ENCODE results near the gene CXCR3.
A peak's percentile ranks its signal among the peaks of the same experiment; 100 is the strongest.

CXCR3 gene

DNA sequence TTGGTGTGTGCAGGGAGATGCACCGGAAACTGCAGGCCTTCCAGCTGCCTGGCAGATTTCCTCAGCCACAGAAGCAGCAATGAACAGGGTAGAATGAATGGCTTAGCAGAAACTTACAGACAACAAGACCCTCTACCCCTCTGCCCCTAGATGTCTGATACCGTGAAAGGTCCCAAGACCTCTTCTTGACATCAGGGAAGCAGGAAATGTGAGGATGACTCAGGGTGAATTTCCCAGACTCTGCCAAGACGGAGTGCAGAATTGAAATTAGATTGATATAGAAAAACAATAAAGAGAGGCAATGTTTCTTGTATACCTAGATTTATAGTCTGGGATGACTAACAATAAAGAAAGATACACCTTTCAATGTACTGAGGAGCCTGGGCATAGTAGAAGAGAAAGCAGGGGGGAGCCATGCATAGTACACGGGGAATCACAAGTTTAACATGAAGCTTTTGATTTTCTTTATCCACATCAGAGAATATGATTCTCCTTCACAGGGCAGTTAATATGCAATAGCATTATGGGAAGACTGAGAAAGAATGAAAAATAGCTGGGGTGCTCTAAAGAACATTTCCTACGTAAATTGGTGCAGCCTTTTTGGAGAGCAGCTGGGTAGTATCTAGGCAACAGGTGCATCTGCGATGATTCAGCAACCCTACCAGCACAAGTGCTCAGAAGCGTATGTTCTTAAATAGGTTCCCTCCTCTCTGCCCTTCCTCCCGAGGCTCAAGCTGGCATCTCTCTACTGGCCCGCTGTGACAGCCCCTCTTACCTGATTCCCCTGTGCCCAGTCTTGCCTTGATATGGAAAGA lies 18.3 kb upstream of the CXCR3 start:
- no peak for DNase-seq

DNA sequence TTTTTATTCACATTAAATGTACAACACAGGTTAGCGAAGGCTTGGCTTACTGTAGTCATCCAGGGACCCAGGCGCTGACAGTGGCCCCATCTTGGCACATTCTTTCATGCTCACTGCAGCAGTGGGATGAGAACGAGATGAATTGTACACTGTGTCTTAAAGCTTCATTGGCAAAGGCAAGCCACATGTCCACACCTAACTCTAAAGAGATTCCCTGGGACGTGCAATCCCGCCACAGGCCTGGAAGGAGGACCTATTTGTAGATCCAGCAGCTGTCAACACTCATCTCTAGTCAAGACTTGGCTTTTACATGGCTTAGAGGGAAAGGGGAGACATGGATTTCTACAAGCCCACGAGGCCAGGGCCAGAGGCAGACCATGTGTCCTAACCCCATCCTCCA lies 16.1 kb upstream of the CXCR3 start:
- no peak for DNase-seq

DNA sequence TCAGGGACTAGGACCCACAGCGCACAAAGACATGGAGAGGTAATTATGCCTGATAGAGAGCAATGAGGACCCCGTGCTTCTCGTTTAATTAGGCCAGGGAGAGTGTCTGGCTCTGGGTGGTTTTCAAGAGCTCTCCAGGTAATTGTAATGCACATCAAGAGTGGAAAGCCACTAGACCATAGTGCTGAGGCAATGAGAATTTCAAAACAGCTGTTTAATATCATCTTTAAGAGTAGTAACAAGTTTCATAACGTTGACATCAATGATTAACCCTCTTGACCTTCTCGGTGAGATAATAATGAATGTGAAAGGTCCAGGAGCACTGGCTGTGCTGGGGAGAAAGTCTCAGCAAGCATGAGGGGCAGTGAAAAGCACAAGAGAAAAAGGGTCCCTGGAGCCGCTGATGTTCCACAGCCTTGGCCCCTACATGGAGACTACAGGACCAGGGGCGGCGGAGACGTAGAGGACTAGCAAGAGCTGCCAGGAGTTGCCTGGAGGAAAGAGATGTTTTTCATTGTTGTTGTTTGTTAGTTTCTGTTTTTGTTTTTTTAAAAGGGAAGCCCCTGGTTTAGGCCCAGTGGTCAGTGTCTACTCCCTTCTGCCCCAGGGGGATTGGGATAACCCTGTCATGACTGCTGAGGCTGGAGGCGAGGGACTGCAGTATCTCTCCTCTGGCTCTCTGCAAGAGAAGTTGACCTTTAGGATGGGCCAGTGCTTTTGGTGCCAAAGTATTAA lies 14.8 kb upstream of the CXCR3 start:
- DNase-seq = no peak

DNA sequence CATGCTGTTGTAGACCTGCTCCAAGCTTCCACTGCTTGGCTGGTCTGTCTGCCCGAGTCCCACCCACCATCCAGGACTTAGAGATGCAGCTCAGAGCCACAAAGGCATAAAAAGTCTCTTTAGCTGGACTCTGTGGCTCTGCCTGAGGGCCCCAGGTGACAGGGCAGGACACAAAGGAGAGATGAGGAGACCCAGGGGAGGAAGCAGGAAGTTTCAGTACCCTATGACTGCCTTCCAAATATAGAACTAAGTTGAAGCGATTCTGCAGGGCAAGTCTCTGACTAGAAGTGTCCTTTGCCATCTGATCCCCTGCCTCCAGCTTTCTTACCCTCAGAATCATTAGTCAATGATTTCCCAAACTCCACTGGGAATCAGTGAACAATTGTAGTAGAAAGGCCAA lies 11.2 kb upstream of the CXCR3 start:
- DNase-seq = no peak

DNA sequence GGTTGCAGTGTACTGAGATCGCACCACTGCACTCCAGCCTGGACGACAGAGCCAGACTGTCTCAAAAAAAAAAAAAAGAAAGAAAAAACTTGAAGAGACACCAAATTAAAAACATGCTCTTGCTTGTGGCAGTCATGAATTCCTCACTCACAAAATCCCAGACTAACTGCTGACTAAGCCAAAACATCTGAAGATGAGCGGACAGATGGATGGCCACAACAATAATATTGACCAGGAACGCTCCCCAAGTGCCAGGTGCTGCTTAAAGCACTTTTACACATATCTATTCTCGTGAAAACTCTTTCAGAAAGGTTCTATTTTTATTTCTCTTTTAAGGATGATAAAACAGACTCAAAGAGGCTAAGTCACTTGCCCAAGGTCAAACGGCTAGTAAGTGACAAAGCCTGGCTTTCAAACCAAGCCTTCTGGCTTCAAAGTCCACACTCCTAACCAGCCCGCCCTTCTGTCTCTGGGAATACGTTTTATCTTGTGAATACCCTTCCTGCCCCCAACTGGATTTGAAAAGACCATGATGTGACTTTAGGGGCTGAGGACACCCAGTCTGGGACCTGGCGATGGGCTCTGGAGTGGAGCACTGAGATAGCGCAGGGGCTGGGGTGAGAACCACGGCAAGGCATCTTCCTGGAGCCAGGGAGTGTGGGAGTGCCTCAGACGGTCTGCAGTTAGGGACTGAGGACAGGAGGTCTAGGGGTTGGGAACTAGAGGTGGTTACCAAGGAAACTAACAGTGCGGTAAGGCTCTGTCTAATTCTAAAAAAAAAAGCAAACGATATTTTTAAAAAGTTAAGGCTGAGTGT lies 9.5 kb upstream of the CXCR3 start:
- DNase-seq = no peak

DNA sequence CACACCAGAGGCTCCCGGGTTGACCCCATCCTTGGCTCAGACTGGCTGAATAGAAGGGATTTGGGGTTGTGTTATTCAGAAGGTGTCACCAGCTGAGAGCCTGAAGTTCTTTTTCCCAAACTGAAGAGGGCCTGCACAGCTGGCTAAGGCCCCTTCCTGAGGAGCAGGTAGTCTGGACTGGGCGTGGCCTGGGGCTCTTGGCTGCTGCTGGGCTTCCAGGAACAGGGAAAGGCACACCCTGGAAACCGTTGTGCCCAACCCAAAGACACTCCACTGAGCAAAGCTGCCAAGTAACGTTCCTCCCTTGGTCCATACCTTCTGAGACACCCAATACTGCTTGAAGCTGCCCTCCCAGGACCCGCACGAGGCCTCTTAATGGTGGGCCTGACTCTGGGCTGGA lies 8.3 kb upstream of the CXCR3 start:
- no peak for DNase-seq

DNA sequence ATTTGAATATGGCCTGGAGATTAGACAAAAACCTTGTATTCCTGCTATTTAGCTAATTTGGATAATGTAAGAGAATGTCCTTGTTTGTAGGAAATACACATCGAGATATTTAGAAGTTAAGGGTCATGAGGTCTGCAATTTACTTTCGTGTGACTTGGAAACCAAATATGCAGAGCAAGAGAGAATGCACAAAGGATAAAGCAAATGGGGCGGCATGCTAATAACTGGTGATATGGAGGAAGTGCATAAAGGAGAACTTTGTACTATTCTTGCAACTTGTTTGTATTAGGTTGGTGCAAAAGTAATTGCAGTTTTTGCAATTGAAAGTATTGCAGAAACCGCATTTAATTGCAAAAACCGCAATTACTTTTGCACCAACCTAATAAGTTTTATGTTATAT lies 7.2 kb upstream of the CXCR3 start:
- DNase-seq = no peak

DNA sequence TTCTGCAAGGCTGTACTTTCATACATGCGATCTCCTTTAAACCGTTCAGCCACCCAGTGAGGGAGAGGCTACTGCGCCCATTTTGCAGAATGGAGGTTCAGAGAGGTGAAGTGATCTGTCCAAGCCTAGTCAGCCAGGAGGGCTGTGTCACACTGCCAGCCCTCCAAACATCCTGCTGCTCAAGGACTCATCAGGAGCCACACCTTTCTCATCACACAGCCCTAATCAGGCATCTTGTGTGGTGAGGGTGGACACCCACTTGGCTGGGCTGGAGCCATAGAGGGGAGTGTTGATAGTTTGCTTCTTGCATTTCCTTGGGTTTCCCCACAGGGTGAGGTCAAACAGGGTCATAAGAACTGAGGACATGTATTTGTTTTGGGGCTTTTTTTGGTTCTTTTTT lies 5.4 kb upstream of the CXCR3 start:
- peak; percentile 78 for DNase-seq

DNA sequence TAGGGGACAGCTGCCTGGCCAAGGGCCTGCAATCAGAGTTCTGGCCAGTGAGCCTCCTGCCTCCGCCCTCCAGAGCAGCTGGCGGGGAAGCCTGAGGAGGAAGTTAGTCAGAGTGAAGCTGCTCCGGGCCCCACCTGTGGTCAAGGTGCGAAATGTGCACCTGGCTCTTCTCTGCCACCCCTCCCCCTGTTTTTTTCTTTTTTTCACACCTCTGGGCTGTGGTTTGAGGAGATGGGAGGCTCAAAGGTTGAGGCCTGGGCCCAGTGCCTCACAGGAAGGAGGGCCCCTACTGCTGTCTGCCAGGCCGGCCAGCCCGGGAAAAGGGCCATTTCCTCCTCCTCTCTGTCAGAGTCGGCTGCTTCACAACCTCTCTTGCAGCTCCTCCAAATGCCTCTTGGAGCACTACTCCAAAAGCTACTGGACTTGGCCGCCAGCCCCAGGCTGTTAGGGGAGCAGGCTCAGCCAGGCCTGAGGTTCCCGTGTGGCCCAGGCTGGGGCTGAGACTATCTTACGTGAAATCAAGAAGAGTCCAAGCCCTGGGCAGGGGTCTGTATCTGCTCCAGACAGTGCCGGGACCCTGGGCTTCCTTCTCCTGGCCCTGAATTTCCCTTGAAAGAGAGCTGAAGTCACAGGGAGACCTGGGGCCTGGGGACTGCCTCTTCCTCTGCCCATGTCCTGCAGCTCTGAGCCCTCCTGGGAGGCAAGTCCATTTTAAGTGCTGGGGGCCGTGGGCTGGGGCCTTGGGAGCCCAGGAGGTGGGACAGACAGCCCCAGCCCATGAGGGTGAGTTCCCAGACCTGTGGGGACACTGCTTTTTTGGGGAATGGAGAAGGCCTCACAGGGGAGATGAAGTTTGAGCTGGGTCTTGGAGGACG lies 4.5 kb upstream of the CXCR3 start:
- peak; percentile 73 for DNase-seq

DNA sequence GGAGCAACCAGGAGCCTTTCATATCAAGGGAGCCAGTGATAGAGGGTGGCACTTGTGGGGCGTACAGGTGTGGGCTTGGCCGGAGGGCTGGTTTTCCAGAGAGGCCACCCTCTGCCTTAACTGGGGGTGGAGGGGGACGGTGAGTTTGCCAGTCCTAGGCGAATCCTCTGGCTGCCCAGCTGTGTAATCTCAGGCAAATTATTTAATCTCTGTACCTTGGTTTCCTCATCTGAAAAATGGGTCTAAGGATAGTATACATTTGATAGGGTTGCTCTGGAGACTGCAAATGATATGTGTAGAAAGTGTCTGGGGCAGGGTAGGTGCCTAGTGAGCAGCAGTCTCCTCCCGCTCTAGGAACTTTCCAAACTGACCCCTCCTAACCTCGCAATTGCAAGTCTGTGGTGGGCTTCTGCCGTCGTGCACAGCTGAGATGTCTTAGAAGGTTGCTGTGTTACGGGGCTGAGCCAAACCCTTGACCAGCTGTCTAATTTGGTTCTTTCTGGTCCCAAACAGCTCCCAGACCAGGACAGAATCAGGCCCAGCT lies 3.8 kb upstream of the CXCR3 start:
- no peak for DNase-seq

DNA sequence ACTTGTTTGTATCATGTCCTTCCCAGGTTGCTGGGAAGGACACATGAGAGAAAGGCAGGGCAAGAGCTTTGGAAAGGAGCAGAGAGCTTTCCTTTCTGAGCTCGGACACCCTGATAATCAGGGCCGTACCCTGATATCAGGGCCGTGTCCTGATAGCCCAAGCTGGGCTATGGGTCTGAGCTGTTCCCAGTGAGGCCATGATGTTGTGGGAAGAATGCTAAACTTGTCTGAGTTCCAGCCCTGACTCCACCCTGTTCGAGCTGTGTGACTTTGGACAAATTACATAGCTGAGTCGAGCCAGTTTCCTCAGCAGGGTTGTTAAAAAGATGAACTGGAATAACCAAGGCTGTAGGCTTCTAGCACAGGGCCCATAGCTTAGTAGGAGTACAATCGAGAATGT lies 3.3 kb upstream of the CXCR3 start:
- DNase-seq = no peak

DNA sequence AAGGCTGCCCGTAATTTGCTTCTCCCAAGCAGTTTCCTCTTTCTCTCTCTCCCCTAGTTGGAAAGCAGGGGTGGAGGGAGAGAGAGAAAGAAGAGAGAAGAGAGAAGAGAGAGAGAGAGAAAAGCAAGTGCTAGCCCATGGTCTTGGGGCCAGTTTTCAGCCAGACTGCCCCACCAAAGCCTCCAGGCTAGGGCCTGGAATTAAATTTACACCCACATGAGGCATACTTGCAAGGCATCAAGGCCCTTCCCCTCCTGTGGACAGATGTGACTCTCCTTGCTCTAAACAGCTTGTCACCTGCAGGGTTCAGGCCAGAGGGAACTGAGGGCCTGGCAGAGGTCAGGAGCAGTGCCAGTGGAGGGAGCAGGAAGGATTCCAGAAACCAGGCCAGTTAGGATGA lies 1.7 kb upstream of the CXCR3 start:
- no peak for DNase-seq

DNA sequence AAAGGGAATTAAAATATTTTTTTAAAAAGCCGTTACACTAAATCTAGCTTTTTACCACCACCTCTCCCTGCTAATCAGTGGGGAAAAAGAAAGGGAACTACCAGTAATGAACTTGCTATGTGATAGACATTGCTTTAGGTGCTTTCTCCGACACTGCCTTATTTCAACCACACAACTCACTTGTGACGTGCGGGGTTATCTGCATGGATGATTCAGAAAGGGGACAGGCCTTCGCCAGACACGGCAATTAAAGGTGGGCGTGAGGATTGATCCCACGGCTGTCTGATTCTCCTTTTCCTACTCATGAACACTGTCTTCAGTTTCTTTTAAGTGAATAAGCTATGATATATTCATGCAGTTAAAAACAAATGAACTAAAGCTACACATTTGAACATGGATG lies 882 bp upstream of the CXCR3 start:
- DNase-seq = no peak

DNA sequence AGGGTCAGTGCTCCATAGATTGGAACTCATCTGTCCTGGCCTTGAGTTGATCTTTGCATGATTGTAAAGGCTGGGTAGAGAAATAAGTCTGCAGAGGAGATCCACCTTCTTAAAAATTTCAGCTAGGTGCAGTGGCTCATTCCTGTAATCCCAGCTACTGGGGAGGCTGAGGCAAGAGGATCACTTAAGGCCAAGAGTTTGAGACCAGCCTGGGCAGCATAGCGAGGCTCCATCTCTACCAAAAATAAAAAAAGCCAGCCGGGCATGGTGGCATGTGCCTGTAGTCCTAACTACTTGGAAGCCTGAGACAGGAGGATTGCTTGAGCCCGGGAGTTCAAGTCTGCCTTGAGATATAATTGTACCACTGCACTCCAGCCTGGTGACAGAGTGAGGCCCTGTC lies 476 bp upstream of the CXCR3 start:
- DNase-seq = no peak

DNA sequence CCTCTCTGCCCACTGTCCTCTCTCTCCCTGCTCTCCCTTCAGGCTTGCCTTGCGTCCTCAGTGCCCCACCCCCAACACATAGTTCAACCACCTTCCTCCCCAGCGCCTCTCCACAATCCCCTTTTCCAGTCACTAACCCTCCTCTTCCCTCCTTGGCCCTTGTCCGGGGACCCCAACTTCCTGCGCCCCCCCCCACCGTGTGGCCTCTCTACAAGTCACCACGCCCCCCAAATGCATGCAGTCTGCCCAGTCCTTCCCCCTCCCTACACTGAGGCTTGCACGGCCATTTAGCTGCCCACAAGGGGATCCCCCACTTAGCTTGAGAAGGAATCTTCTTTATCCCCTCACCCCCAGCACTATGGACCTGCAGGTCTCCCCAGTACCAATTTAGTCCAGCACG lies 569 bp downstream of the CXCR3 start:
- no peak for DNase-seq

DNA sequence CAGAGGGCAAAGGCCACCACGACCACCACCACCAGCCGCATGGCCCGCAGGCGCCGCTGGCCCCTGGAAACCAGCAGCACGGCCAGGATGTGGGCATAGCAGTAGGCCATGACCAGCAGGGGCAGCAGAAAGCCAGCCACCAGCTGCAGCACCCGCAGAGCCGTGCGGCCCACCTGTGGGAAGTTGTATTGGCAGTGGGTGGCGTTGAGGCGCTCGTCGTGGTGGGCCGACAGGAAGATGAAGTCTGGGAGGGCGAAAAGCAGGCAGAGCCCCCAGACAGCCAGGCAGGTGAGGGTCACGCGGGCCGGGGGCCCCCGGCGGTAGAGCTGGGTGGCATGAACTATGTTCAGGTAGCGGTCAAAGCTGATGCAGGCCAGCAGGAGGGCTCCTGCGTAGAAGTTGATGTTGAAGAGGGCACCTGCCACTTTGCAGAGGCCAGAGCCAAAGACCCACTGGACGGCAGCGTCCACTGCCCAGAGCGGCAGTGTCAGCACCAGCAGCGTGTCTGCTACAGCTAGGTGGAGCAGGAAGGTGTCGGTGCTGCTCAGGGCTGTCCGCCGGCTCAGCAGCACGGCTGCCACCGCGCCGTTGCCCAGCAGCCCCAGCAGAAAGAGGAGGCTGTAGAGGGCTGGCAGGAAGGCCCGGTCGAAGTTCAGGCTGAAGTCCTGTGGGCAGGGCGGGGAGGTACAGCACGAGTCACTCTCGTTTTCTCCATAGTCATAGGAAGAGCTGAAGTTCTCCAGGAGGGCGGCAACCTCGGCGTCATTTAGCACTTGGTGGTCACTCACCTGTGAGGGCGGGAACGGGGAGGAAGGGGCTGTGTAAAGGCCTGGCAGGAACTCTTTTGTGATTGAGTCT lies 1.4 kb downstream of the CXCR3 start:
- no peak for DNase-seq

DNA sequence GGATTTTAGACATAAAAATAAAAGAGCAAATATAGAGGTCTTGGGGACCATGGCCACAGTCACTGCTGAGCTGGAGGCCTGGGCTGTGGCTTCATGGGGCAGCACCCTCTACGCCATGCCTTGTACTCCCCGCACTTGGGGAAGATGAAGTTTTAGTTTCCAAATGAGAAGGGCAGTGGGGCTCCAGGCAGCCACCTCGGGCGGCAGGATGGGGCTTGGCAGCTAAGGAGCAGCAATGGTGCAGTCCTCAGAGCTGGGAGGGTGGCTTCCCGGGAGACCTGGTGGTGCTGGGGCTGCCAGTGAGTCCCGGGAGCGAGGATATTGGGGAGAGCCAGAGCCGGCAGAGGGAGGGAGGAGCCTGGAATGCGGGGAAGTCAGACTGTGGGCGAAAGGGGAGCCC lies 2.4 kb downstream of the CXCR3 start:
- DNase-seq = no peak

DNA sequence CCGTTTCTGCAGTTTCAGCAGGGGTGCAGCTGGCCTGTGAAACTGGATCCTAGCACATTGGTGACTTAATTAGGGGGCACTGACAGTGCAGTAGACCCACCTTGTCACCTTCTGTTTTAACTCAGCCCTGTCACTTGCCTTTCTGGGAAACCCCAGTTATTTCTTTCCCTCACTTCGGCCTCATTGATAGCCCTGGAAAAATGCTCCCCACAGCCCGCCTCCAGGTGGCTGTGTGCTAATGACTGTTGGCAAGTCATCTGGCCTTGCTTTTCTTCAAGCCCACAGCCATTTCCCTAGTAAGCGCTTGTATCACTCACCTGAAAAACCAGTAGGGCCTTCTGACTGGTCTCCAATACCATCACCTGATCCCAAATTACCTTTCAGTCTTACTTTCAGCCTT lies 3.3 kb downstream of the CXCR3 start:
- DNase-seq = no peak

DNA sequence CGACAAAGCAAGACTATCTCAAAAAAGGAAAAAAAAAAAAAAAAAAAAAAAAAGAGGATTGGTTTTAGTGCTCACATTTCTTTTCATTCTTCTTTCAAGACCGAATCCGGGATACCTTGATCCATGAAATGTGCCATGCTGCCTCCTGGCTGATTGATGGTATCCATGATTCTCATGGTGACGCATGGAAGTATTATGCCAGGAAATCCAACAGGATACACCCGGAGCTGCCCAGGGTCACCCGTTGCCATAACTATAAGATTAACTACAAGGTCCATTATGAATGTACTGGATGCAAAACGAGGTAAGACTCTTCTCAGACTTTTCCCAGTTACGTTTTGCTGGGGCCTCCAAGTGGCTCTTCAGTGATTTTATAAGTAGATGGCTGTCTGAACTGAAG lies 6.1 kb downstream of the CXCR3 start:
- no peak for DNase-seq

DNA sequence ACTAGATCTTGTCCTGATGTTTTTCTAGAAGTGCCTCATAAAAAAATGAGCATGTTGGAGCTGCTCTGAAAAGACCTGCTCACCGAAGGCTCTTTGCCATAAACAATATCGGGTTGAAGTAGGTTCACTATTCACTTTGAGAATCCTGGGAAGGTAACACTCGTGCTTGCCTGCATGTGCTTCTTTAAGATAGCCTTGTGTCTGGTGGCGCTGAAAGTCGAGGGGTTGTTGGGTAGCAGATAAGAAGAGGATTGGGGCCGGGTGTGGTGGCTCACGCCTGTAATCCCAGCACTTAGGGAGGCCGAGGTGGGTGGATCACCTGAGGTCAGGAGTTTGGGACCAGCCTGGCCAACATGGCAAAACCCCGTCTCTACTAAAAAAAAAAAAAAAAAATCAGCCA lies 6.6 kb downstream of the CXCR3 start:
- DNase-seq = peak; percentile 35

DNA sequence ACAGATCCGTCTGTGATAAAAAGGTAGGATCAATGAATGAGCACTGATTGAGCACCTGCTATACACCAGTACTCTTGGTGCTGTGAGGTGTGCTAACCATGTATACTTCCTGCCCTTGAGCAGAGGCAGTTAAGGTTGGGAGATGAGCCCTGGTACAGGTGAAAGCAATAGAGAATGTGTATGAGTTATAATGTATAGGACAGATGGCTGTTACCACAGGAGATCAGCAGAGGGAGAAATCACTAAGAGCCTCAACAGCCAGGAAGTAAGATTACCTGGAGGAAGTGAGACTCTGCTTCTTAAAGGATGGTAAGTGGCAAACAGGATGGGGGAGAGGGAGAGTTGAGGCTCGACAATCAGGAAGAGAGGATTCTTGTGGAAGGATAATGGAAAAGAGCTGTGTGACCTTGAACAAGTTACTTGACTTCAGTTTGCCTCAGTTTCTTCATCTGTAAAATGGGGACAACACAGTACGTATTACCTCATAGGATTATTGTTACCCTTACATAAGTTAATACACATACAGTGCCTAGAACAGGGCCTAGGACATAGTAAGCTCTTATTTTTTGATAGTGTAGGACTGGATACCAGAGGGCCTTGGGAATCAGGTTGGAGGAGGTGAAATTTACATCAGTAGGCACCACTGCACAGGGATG lies 9.1 kb downstream of the CXCR3 start:
- DNase-seq = no peak
